ENCODE measurements around the gene TSPAN10. TPM values are rescaled to one million over a fixed set of nuclear protein-coding genes. Genes with fewer than 3 reads are reported as not detected.

The TSPAN10 gene
- total RNA-seq, 1 experiment from 2014 or later: 3.5 TPM

- peaks cover 34% of the 10 kb centered on the region; the same call in 1 of the 2 replicates for H4K20me1 ChIP-seq (ENCODE audit: low read length)
- peaks cover 61% of the 10 kb centered on the region for H3K36me3 ChIP-seq (ENCODE audit: low read depth, low read length)
- no peak for TF ChIP-seq CTCF (conservative IDR thresholded peaks at IDR 0.05; ENCODE audit: low read depth, low read length)
- no peak for TF ChIP-seq EZH2phosphoT487 (IDR thresholded peaks at IDR 0.05; ENCODE audit: borderline replicate concordance, low read length)
- no peak for TF ChIP-seq EZH2 (IDR thresholded peaks at IDR 0.05; ENCODE audit: low read length, unreplicated experiment)
- no peaks in the 10 kb centered on the region for H3K4me1 ChIP-seq (ENCODE audit: insufficient read depth, low read length)
- no peak overlapping the region for H3K9ac ChIP-seq (ENCODE audit: low read length)
- no peaks in the 10 kb centered on the region for H3K9me3 ChIP-seq (ENCODE audit: low read length)
- DNase-seq (no peak), ATAC-seq (no peak)
- H3K27ac ChIP-seq (ENCODE audit: low read length): no peak overlapping the region
- ChIA-PET CTCF (no interaction called here), POLR2A (ENCODE audit: unreplicated experiment) (no interaction called here)
- no TSS peak for BruUV-seq (replicated peaks)
- H3K27me3 ChIP-seq (ENCODE audit: low read length): no peaks in the 10 kb centered on the region
- no peak overlapping the region for H2AFZ ChIP-seq (ENCODE audit: low read length)
- H3K9me2 ChIP-seq (replicated peaks; ENCODE audit: low read length): no peaks in the 10 kb centered on the region
- no peak overlapping the region for H3K4me2 ChIP-seq (ENCODE audit: low read length)
- H3K79me2 ChIP-seq (ENCODE audit: low read length): peaks cover 69% of the 10 kb centered on the region
- no peak overlapping the region for H3K4me3 ChIP-seq (ENCODE audit: low read length)
- intact Hi-C loops (cut with micrococcal nuclease): no loop called here
- H3F3A ChIP-seq (ENCODE audit: low read length, unreplicated experiment): no peaks in the 10 kb centered on the region
Observed at GRCh38 chr17:81621494-81622130, 15.4 kb upstream of the TSPAN10 start.

GRCh38 chr17:81630274-81630673, 6.7 kb upstream of the TSPAN10 start:
- no peak overlapping the region for H3K27ac ChIP-seq (ENCODE audit: low read length)
- no peak for DNase-seq
- no TSS peak for BruUV-seq (replicated peaks)
- no peaks in the 10 kb centered on the region for H3K27me3 ChIP-seq (ENCODE audit: low read length)
- CTCF ChIA-PET: no interaction called here
- H3K9ac ChIP-seq (ENCODE audit: low read length): no peak overlapping the region
- H3K4me1 ChIP-seq (ENCODE audit: insufficient read depth, low read length): peaks cover 4% of the 10 kb centered on the region
- H2AFZ ChIP-seq (ENCODE audit: low read length): no peak overlapping the region
- H4K20me1 ChIP-seq (ENCODE audit: low read length): peaks cover 33% of the 10 kb centered on the region
- no peaks in the 10 kb centered on the region for H3K9me2 ChIP-seq (replicated peaks; ENCODE audit: low read length)
- no peak for TF ChIP-seq CTCF (conservative IDR thresholded peaks at IDR 0.05; ENCODE audit: low read depth, low read length)
- no peak for TF ChIP-seq EZH2phosphoT487 (IDR thresholded peaks at IDR 0.05; ENCODE audit: borderline replicate concordance, low read length)
- no peak for TF ChIP-seq EZH2 (IDR thresholded peaks at IDR 0.05; ENCODE audit: low read length, unreplicated experiment)
- H3K4me3 ChIP-seq (ENCODE audit: low read length): no peak overlapping the region
- H3K36me3 ChIP-seq (ENCODE audit: low read depth, low read length): peaks cover 40% of the 10 kb centered on the region
- intact Hi-C loops (cut with micrococcal nuclease): no loop called here
- peaks cover 7% of the 10 kb centered on the region for H3F3A ChIP-seq (ENCODE audit: low read length, unreplicated experiment)
- no peak for ATAC-seq
- no peak overlapping the region for H3K4me2 ChIP-seq (ENCODE audit: low read length)
- POLR2A ChIA-PET (ENCODE audit: unreplicated experiment): no interaction called here
- no peaks in the 10 kb centered on the region for H3K9me3 ChIP-seq (ENCODE audit: low read length)
- peaks cover 70% of the 10 kb centered on the region for H3K79me2 ChIP-seq (ENCODE audit: low read length)

- intact Hi-C loops (cut with micrococcal nuclease): no loop called here
- no TSS peak for BruUV-seq (replicated peaks)
- H3K36me3 ChIP-seq (ENCODE audit: low read depth, low read length): peaks cover 31% of the 10 kb centered on the region
- no peak for TF ChIP-seq EZH2phosphoT487 (IDR thresholded peaks at IDR 0.05; ENCODE audit: borderline replicate concordance, low read length)
- TF ChIP-seq EZH2 (IDR thresholded peaks at IDR 0.05; ENCODE audit: low read length, unreplicated experiment): no peak
- TF ChIP-seq CTCF (conservative IDR thresholded peaks at IDR 0.05; ENCODE audit: low read depth, low read length): no peak
- H3K9ac ChIP-seq (ENCODE audit: low read length): no peak overlapping the region
- peaks cover 74% of the 10 kb centered on the region for H3K79me2 ChIP-seq (ENCODE audit: low read length)
- H3K4me3 ChIP-seq (ENCODE audit: low read length): no peak overlapping the region
- DNase-seq (no peak), ATAC-seq (no peak)
- POLR2A ChIA-PET (ENCODE audit: unreplicated experiment): no interaction called here
- no peaks in the 10 kb centered on the region for H3K27me3 ChIP-seq (ENCODE audit: low read length)
- H3K4me2 ChIP-seq (ENCODE audit: low read length): no peak overlapping the region
- H4K20me1 ChIP-seq (ENCODE audit: low read length): peaks cover 41% of the 10 kb centered on the region
- peaks cover 7% of the 10 kb centered on the region for H3F3A ChIP-seq (ENCODE audit: low read length, unreplicated experiment)
- peaks cover 10% of the 10 kb centered on the region for H3K4me1 ChIP-seq (ENCODE audit: insufficient read depth, low read length)
- CTCF ChIA-PET: no interaction called here
- H3K27ac ChIP-seq (ENCODE audit: low read length): no peak overlapping the region
- H3K9me2 ChIP-seq (replicated peaks; ENCODE audit: low read length): no peaks in the 10 kb centered on the region
- H2AFZ ChIP-seq (ENCODE audit: low read length): no peak overlapping the region
- H3K9me3 ChIP-seq (ENCODE audit: low read length): no peaks in the 10 kb centered on the region
Observed at GRCh38 chr17:81631482-81631881, 5.5 kb upstream of the TSPAN10 start.

All from PC-3 (cell line).